Left lung (tissue), 10 donors: ENCODE results near the gene IL3. TPM values are rescaled to one million over a fixed set of nuclear protein-coding genes. Genes with fewer than 3 reads are reported as not detected.

ENCODE experiments used
- ATAC-seq: fragments of 200-7000 bp; cut with Tn5 transposase; one replicate; pipeline ENCODE4 v1.9.1; 2020; ENCODE audit warnings: moderate library complexity
- DNase-seq, 4 donors: peaks; one replicate each; pipeline ENCODE4 v3.0.0-alpha.2; 2013 to 2020
- H3K27ac ChIP-seq, 2 donors: fragments of 200-600 bp; sonication (generic) in 1 of 2; one replicate each; pipeline versions ENCODE4 v1.5.0 to v1.8.0; 2020 to 2021
- H3K27me3 ChIP-seq, 2 donors: fragments of 200-600 bp; sonication (generic) in 1 of 2; one replicate each; pipeline versions ENCODE4 v1.5.0 to v1.8.0; 2020 to 2021
- H3K36me3 ChIP-seq, 2 donors: fragments of 200-600 bp; sonication (generic) in 1 of 2; one replicate each; pipeline versions ENCODE4 v1.5.0 to v1.8.0; 2020 to 2021
- H3K4me1 ChIP-seq, 2 donors: fragments of 200-600 bp; one replicate each; pipeline ENCODE4 v1.8.0; 2021
- H3K4me3 ChIP-seq, 2 donors: fragments of 200-600 bp; sonication (generic) in 1 of 2; one replicate each; pipeline versions ENCODE4 v1.5.0 to v1.8.0; 2020 to 2021; ENCODE audit warnings: mild to moderate bottlenecking in 1 of 2
- H3K9me3 ChIP-seq, 2 donors: fragments of 200-600 bp; sonication (generic) in 1 of 2; one replicate each; pipeline versions ENCODE4 v1.5.0 to v1.8.0; 2020 to 2021
- intact Hi-C, 2 donors: fragments of 100-400 bp; cut with DNase I; formaldehyde crosslinking; loops; one replicate each; pipeline versions ENCODE4 v1.11.2 to v1.14.2; 2022
- polyA plus RNA-seq, 6 donors: library from polyadenylated mRNA; unstranded; fragments of 120-200 nt; gene quantifications; one replicate each; pipeline ENCODE4 v1.2.1, GENCODE V29; 2013; ENCODE audit not compliant: insufficient read length in 6 of 6
- total RNA-seq, 2 donors: library from RNA; stranded (reverse); fragmentation: NEBNext Ultra II Directional; extraction: Animal tissue kit (Norgen Biotek cat#: 25700); gene quantifications; one replicate each; pipeline ENCODE4 v1.2.1, GENCODE V29; 2021
- TF ChIP-seq, protein P1 (sequence below), 2 donors: fragments of 200-600 bp; sonication (generic) in 1 of 2; IDR thresholded peaks; one replicate each; pipeline versions ENCODE4 v1.5.0 to v1.8.0; 2021; ENCODE audit warnings: antibody characterized with exemption in 2 of 2
- donor health status: DM: no; HTN: yes; CAD: no.
- donor health status: DM: no; HTN: no; CAD: no.

Gene IL3
- total and polyA plus RNA-seq, 8 donors: not detected

DNA sequence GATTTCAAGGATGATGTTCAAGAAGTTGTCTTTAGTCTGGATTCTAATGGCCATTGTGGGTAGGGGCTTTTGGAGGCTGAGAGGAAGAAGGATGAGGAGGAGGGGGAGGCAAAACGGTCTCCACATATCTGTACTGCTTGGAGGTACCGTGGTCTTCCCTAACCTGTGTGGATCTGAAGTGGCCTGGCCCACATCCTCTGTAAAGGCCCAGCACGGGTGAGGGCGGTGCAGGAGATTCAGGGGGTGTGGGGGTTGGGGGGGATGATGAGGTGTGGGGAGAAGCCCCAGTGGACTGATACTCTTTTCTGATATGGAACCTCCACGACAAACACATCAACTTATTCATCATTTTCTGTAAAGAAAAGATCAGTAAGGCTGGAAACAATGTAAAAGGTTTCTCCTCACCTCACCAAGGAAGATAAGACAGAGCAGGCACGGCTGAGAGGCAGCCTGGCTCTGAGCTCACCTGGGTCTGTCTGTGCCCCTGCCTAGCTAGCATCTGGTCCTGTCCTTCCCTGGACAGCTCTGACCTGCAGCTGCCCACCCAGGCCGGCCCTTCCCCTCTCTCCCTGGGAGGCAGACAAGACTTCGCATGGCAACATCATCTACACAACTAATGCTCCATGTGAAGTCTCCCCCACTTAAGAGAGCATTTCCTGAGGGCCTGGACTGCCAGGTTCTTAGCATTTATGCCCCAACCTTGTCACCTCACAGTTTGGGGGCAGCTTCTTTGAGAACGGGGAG lies 5.6 kb upstream of the IL3 start:
- intact Hi-C loops: no loop called here
- Histone ChIP-seq H3K27me3 (peaks cover 0 to 5% of the 10 kb centered on the region in 2 donors), H3K36me3 (no peaks in the 10 kb centered on the region), H3K4me1 (no peaks in the 10 kb centered on the region), H3K4me3 (no peak overlapping the region), H3K9me3 (no peaks in the 10 kb centered on the region), H3K27ac (no peak overlapping the region)
- TF ChIP-seq, protein P1, sequence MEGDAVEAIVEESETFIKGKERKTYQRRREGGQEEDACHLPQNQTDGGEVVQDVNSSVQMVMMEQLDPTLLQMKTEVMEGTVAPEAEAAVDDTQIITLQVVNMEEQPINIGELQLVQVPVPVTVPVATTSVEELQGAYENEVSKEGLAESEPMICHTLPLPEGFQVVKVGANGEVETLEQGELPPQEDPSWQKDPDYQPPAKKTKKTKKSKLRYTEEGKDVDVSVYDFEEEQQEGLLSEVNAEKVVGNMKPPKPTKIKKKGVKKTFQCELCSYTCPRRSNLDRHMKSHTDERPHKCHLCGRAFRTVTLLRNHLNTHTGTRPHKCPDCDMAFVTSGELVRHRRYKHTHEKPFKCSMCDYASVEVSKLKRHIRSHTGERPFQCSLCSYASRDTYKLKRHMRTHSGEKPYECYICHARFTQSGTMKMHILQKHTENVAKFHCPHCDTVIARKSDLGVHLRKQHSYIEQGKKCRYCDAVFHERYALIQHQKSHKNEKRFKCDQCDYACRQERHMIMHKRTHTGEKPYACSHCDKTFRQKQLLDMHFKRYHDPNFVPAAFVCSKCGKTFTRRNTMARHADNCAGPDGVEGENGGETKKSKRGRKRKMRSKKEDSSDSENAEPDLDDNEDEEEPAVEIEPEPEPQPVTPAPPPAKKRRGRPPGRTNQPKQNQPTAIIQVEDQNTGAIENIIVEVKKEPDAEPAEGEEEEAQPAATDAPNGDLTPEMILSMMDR (IDR thresholded peaks at IDR 0.05): no peak
- DNase-seq: peak in 1 of 4 donors; percentile 39
- ATAC-seq: no peak

DNA sequence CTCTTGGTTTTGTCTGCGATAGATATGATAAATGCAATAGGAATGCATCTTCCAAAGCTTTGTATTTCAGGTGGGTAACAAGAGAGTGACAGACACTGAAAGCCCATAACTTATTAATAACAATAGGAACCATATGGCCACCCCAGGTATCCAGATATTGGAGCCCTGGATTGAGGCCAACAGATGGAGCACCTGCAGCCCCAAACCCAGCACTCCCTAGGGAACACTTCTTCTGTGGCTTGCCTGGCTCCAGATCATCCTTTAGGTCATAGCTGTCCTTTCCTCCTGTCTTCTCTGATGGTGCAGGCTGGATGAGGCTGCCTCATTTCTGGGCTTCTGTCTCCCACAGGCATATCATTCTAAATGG lies 5.0 kb upstream of the IL3 start:
- ATAC-seq (no peak), DNase-seq (no peak)
- Histone ChIP-seq H3K4me1 (no peaks in the 10 kb centered on the region), H3K4me3 (no peak overlapping the region), H3K9me3 (no peaks in the 10 kb centered on the region), H3K27me3 (peaks cover 0 to 5% of the 10 kb centered on the region in 2 donors), H3K27ac (no peak overlapping the region), H3K36me3 (no peaks in the 10 kb centered on the region)
- TF ChIP-seq, protein P1 (IDR thresholded peaks at IDR 0.05): no peak
- intact Hi-C loops: no loop called here

DNA sequence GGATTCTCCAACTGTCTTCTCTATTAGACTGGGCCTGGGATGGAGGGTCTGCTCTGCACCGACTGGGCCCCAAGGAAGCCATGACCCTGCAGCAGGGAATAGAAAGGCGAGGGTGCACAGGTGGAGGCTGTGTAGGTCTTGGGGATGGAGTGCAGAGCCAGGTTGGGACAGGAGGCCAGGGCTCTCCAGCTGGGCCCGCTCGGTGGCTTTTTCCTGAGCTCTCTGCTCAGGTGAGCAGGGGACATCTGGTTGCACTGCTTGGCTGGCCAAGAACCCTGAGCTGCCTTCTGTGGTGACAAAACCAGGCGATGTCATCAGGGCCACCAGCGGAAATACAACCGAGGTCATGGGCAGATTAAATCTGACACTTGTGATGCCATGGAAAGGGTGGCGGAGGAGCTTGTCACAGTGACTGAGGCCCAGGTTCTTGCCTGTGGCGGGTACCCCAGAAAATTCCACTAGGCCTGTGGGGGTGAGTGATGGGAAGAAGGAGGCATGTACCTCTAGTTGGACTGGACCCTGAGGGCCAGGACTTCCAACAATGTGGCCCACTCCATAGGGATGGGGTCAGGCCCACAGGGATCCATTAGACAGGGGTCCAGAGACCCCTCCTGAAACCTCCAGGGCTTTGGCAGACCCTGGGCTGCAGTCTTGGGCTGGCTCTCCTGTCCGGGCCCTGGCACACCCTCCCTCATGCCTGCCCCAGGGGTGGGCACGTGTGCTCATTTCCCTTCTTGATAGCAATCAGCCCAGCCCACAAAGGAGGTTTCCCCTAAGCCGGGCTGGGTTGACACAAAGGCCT lies 4.4 kb upstream of the IL3 start:
- TF ChIP-seq, protein P1 (IDR thresholded peaks at IDR 0.05): no peak
- H3K27me3 ChIP-seq: no peaks in the 10 kb centered on the region
- DNase-seq (peak in 2 of 4 donors; percentile 24 to 51), ATAC-seq (peak; percentile 21)
- H3K27ac ChIP-seq: no peak overlapping the region
- intact Hi-C loops: no loop called here
- H3K9me3 ChIP-seq: no peaks in the 10 kb centered on the region
- H3K36me3 ChIP-seq: no peaks in the 10 kb centered on the region
- H3K4me3 ChIP-seq: no peak overlapping the region
- H3K4me1 ChIP-seq: no peaks in the 10 kb centered on the region

DNA sequence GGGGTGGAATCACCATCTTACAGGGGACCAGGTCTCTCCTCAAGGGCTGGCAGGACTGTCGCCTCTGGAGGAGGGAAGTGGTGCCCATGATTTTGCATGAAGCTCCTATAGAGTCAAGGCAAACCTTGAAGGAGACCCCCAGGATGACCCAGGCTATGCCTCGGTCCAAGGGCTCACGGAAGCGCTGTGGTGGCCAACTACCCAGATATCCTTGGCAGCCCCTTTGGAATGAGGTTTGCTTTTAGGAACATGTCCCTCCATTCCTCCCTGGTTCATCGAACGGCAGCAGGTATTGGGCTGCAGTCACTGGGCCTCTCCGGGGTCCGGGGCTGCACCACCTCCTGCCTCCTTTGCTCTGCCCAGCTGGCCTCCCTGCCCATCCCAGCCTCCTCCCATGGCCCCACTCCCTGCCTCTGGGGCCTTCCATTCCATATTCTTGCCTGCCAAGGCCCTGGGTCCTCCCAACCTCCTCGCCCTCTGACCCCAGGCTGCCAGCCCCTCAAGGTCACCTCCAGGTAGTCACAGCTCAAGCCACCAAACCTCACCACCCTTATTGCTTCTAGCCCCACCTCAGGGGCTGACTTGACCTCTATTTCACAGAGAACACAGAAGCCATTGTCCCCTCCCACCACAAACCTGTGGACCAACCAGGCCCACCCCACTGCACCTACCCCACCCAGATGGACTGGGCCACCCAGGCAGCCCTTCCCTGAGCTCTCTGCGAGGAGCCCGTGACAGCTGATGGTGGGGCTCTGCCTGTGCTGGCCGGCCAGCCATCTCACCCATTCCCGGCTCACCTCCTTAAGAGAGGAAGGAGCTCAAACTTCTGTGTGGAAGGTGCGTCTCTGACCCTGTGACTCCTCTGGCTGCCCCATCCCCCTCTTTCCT lies 3.6 kb upstream of the IL3 start:
- H3K27me3 ChIP-seq: no peaks in the 10 kb centered on the region
- H3K9me3 ChIP-seq: no peaks in the 10 kb centered on the region
- H3K27ac ChIP-seq: no peak overlapping the region
- no peak overlapping the region for H3K4me3 ChIP-seq
- intact Hi-C loops: no loop called here
- no peaks in the 10 kb centered on the region for H3K4me1 ChIP-seq
- peak in 2 of 4 donors; percentile 26 to 57 for DNase-seq
- TF ChIP-seq, protein P1 (IDR thresholded peaks at IDR 0.05): no peak
- H3K36me3 ChIP-seq: no peaks in the 10 kb centered on the region
- ATAC-seq: no peak
